8988T (cell line): ENCODE results near the gene SLCO4A1.

Experiments used
- DNase-seq: peaks from one replicate; pipeline ENCODE4 v3.0.0; 2011

SLCO4A1 gene

DNA sequence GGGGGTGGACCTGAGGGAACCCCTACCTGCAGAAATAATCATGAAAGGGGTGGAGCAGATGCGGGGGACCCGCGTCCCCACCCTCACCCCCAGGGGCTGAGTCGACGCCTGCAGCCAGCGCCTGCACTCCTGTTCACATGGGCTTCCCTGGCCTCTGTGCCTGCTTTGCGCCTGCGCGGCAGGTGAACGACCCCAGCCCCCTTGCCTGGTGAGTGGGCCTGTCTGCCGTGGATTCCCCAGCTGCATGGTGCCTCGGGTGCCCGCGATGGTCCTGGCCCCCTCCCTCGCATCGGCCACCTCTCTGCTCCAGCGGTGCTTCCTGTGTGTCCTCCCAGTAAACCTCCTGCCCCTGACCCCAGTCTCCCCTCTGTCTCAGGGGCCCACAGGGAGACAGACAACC, 47.6 kb downstream of the SLCO4A1 start:
- DNase-seq = no peak

DNA sequence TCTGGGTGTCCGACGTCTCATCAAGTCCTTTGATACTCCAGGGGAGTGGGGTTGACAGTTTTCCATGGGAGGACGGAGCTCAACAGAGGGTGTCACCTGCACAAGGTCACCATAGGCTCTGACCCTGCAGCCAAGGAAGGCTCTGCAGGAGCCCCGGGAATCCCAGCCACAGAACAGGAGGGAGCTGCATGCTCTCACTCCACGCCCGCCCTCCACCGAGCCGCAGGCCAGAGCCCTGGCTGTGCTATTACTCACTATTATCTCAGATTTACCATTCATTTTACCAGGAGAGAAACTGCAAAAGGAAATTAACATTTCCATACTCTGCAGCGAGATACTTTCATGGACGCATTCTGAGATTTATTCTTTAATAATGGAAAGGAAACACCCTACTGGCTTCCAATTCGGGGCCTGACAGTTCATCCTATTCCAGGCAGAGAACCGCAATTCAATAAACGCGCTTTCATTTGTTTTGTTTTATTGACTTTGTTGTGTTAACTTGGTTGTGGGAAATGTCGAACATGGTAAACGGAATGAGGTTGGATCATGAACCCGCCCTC, 48.0 kb downstream of the SLCO4A1 start:
- no peak for DNase-seq

DNA sequence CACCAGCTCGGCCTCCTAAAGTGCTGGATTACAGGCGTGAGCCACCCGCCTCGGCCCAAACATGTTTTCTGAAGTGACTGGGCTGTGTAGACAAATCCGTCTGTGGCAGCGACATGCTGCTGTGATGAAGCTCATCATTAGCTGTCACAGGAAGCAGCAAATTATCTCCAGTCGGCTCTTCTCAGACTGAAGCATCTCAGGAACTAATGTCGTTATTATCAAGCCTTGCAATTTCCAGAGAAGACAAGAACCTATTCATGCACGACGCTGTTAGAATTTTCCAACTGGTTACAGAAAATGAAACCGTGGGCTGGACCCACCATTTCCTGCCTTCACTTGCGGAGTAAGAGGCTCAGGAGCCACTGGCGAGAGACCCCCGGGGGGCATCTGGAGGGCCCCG, 49.2 kb downstream of the SLCO4A1 start:
- DNase-seq = no peak

DNA sequence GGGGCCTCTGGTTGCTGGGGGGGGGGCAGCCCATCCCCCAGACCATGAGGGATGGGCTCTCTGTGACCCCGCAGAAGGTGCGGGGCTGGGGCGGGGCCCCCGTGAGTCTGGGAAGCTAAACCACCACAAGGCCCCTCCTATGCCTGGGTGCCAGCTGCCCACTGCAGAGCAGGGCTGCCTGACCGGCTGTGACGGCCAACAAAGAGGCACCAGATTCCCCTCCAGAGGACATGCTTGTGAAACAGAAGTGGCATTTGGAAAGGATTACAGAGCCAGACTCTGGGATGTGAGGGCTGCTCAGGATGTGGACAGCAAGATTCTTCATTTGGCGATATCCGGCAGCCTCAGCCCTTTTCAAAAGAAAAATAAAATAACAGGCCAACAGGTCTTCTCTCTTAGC, 49.9 kb downstream of the SLCO4A1 start:
- no peak for DNase-seq

DNA sequence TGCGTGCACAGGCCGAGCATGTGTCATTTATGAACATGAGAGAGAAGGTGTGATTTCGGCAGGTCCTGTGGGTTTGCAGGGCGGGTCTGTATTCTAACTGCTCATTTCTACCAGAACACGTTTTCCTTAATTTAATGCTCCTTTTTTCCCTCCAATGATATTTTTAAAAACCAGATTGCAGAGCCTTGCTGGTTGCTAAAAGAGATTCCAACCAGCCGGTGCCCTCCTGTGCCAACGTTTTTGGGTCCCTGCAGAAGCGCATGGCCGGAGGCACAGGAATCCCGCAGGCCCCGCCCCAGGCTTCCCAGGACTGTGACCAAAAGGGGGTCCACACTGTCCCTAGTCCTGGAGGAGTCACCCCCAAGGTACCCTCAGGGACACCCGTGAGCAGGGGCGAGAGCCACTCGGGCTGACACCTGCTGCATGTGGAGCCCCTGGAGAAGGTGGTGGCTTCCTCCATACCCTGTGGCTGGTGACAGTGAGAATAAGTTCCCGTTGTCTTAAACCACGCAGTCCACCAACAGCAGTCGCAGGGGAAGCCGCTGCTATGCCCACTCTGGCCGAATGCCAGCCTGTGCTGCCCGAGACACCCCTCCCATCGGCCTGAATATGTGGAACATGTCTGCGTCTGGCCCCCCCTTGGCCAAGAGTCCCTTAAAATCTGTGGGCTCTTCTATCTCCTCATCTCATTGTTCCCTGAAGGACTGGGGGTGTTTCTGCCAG, 50.7 kb downstream of the SLCO4A1 start:
- DNase-seq = no peak

DNA sequence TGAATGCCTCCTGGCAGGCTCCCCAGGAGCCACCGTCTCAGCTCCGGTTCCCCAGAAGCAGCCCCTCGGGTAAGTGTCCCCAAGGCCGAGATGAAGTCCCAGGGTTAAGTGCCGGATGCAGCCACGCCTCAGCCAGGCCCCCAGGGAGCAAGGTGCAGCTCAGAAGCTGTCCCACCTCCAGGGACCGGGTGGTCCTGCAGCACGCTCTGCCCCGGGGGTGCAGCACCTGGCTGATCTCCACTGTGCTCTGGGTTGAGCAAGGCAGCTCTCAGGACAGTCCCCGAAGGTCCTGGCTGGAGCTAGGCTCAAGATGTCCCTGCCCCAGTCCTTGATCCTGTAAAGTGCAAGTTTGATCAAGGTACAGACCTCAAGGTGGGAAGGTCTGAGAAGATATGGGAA, 51.2 kb downstream of the SLCO4A1 start:
- DNase-seq = no peak

DNA sequence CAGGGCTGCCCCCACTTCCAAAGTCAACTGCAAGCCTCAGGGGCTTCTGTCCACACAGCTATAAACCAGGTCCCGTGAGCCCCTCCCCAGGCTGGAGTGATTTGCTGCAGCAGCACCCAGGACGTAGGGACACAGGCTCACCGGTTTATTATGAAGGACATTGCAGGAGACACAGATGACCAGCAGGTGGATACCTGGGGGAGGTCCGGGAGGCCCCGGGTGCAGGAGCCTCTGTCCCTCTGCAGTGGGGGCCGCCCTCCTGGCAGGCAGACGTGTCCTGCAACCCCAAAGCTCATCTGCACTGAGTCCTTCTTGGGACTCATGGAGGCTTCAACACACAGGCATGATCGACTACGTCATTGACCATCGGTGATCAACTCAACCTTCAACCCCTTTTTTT, 51.8 kb downstream of the SLCO4A1 start:
- DNase-seq = no peak

DNA sequence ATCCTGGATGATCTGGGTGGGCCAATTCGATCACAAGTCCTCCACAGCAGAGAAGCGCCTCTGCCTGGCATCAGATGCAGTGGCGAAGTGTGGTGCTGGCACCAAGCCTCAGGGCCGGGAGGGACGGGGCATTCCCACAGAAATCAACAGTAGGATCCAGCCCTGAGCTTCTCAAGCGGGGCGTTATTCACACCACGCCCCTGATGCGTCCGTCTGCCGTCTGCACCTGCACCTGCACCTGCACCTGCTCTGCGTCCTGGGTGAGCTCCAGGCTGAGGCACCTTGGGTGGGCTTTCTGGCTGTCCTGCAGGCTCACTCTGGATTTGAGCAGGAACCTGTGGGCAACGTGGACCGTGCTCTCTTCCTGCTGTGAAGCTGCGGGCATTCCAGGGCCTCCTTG, 52.6 kb downstream of the SLCO4A1 start:
- no peak for DNase-seq

DNA sequence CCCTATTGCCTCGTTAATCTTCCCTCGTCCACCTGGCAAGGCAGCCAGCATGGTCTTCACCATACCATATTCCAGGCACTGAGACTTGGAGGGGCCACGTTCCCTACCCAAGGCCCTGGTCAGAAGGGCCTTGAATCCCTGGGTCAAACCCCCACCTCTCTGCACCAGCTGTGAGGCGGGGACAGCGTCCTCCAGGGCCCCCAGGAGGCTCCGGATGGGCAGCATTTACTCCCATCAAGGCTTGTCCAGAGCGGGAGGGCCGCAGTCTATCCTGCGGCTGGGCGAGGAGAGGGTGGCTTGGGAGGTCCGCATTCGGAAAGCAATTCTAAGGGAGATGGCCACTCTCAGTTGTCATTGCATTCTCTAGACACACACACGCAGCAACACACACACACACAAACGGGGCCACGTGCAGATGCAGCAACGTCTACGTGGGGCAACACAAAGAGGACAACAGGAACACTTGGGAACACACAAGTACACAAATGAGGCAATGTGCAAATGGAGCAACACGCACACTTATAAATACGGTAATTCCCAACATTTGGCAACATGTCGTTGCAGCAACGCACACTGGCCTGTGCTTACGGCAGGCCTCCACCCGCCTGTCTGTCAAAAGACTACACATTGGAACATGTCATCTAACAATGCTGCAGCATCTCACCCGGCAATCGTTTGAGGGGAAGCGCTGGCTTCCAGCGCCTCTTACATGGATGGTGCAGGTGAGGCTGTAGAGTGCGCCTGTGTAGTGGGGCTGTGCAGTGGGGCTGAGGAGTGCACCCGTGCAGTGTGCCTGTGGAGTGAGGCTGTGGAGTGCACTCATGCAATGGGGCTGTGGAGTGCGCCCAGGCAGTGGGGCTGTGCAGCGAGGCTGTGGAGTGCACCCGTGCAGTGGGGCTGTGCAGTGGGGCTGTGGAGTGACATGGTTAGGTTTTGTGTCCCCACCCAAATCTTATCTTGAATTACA, 53.4 kb downstream of the SLCO4A1 start:
- DNase-seq = no peak

DNA sequence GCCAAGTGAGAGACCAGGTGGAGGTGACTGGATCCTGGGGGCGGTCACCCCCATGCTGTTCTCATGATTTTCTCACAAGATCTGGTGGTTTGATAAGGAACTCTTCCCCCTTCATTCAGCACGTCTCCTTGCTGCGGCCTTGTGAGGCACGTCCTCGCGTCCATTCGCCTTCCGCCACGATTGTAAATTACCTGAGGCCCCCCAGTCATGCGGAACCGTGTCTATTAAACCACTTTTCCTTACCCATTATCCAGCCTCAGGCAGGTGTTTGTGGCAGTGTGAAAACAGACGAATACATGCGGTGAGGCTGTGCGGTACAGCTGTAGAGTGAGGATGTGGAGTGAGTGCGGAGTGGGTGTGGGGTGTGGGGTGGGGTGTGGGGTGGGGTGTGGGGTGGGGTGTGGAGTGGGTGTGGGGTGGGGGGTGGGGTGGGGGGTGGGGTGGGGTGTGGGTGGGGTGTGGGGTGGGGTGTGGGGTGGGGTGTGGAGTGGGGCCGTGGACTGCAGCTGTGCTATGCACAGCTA, 54.2 kb downstream of the SLCO4A1 start:
- no peak for DNase-seq

DNA sequence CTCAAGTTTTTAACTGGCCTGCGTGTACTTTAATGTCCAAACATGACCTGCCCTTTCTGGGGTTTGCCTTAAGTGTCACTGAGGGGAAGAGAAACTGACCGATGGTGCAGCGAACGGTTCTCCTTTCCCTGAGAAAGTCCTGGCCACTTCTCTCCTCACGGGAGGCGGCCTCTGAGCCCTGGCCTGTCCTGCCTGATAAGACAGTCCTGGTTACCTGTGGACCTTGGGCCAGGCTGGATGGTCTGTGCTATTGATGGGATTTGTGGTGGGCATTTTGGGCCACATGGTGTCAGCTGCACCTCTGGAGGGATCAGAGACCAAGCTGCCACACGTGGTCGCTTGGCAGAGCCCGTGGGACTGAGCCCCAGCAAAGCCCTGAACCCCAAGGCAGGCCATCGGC, 54.7 kb downstream of the SLCO4A1 start:
- DNase-seq = no peak

DNA sequence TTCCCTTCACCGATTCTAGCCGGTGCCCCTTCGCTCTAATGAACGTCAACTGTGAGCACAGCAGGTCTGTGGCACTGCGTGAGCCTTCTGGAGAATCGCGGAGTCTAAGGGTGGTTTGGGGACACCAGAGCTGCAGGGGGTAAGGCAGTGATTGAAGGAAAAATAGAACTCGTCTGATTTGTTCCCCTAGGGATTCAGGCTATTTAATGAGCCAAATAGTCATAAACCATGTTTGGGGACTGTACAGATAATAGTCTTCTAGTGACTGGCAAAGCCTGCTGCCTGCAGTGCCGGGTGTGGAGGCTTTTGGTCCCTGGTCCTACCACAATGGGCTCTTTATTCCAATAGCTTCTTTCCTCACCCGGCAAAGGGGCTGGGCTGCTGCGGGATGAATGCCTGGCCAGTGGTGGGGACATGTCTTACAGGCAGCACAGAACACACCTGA, 55.2 kb downstream of the SLCO4A1 start:
- DNase-seq = no peak

DNA sequence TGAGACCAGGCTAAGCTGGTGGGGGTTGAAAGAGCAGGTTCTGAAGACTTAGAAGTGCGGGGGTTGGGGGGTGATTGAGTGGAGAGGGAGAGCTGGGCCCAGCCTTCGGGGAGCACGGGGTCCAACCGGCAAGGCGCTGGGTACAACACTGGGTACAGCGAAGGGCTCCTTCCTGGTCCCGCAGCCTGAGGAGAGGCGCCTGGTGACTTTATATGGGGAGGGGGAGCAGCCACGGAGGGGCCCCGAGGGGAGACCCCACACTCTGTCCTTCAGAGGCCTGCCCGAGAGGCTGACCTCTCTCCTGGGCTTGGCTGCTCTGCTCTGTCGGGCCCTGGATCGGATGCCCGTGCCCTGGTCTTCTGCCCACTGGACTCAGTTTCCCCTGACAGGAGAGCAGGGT, 55.9 kb downstream of the SLCO4A1 start:
- DNase-seq = no peak

DNA sequence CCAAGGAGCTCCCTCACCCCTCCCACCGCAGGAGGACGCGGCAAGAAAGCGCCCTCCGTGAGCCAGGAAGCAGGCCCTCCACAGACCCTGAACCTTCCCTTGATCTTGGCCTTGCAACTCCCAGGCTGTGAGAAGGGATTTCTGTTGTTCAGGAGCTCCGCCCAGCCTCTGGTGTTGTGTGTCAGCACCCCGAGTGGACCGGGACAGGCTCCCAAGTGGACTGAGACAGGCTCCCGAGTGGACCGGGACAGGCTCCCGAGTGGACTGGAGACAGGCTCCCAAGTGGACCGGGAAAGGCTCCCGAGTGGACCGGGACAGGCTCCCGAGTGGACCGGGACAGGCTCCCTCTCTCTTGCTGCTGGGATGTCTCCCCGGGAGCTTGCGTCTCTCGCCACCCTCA, 57.0 kb downstream of the SLCO4A1 start:
- DNase-seq = no peak

DNA sequence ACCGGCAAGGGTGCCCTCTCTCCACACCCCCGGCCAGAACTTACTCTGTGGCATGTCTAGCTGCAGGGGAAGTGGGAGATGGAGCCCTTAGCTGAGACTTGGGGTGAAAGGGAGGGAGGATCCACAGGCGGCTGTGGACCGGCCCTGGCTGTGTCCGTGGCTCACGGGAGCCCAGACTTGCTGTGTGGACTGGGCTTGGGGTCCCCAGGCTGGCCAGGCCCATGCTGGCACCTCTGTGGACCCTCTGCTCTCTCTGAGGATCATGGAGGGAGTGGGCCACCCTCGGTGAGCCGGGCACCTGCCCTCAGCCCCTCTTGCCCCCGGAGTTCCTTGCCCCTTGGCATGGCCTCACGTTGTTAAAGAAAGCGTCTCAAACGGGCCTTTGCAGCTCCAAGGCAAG, 57.4 kb downstream of the SLCO4A1 start:
- no peak for DNase-seq

DNA sequence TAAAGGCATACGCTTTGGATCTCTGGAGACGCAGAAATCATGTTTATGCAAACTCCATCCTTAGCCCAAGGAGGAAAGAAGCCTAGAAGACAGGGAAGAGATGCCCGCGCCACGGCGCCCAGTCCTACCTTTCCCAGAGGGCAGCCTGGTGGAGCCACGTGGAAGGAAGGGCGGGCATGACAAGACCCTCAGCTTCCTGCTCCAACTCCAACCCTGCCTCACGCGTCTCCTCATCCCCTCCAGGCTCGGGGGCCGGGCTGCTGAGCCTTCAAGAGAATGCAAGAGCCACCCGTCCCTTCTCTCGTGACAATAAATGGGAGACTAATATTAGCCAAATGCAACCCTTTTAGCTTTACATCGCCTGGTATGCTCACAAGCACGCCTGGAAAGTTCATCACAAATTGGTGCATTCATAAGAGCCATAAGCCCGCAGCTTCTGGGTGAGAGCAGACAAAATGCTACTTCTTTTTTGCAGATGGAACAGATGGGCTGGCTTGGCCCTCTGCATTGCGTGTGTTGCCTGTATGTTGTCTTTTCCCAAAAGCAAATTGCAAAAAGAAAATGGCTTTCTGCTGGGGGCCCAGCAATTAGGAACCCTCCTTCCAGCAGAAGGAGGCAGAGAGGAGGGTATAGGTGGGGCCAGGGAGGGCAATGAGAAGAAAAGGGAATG, 58.1 kb downstream of the SLCO4A1 start:
- no peak for DNase-seq

DNA sequence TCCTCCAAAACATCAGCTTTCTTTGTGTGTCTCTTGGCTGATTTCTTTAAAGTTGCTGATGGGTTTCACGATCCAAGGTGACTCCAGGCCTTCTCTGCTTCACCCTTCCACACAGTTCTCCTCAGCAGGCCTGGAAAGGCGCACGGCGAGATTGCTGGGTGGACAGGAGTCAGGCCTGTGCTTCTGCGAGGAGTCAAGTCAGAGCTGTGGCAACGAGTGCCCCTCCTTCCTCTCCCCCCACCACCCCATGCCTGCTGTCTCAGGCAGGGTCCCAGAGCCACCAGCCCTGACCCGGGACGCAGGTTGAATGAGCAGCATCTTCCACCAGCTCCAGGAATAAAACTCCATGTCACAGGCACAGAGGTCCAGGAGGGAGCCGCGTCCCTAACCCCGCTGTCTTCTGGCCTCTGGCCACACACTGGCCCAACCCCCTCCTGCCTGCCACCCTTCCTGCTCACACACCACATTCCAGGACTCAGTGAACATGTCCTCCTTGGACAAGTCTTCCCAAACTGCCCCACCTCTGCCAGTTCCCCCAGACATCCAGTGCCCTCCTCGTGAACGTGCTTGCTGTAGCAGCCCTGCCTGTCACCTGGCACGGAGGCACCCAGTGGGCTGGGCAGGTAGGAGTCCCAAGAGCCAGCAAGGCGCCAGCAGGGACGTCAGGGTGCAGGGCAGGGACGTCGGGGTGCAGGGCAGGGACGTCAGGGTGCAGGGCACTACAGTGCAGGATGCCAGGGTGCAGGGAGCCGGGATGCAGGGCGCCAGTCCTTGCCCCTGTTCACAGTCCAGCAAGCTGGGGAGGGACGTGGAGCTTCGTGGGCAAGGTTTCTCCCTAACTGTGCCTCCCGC, 59.1 kb downstream of the SLCO4A1 start:
- no peak for DNase-seq

DNA sequence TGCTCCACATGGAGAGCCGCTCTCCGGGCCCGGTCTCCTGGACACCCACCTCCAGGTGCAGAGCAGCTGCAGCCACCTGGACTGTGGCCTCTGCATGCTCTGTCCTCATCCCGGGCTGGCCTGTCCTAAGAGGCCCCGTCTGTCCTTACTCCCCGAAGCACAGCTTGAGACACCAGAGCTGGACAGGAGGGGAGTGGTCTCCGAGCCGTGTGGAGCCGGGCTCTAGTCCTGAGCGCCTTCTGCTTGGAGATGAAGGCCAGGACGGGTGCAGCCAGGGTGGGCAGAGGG, 59.7 kb downstream of the SLCO4A1 start:
- DNase-seq = no peak

DNA sequence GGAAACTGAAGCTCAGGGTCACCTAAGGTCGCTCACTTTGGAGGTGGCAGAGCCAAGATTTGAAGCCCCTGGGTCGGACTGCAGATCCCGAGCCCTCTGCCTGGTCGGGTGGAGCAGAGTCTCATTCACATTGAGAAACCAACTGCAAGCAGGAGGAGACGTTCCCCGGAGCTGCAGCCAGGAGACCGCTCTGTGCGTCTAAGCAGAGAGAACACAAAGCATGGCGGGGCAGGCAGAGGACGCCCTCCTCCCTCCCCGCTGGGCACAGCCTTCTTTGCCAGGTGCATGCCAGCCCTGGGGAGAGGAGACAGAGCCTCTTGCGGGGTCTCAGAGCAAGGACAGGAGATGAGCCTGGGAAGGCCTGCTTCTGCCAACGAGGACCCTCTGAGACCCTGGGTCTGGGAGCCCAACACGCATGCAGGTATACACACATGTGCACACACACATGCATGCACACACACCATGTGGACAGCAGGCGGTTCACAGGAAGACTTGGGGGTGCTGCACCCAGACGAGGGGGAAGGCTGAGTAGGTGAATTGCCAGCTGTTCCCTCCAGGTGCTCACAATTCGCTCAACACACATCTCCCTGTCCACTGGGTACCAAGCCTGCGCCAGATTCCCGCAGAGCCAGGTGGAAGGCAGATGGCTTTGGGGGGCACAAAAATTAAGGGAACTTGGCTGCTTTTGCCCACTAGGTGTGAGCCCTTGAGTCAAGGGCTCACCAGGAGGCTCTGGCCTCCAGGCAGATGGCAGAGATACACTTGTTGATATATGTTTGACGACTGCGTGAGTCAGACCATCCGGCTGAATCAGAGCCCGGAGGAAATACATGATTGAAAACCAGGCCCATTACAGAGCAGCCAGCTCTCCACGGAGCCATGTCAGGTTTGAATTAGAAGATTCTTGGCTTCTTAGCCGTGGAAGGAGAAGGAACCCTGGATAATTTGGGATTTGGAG, 60.9 kb downstream of the SLCO4A1 start:
- peak; percentile 99 for DNase-seq

DNA sequence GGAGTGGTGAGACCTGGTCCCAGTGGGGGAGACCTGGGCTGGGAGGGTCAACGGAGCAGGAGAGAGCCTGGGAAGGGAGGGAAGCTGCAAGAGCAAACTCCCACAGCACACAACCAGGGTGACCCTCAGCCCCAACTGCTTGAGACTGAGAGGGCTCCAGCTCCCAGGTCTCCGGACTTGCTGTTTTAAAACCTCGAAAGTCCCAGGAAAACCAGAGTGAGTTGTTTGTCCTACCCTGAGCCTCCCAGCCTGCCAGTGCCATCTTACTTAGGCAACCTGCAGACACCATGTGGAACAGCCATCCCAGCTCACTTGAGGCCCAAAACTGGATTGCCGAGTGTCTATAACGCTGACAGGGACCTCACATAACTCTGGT, 61.5 kb downstream of the SLCO4A1 start:
- DNase-seq = no peak

DNA sequence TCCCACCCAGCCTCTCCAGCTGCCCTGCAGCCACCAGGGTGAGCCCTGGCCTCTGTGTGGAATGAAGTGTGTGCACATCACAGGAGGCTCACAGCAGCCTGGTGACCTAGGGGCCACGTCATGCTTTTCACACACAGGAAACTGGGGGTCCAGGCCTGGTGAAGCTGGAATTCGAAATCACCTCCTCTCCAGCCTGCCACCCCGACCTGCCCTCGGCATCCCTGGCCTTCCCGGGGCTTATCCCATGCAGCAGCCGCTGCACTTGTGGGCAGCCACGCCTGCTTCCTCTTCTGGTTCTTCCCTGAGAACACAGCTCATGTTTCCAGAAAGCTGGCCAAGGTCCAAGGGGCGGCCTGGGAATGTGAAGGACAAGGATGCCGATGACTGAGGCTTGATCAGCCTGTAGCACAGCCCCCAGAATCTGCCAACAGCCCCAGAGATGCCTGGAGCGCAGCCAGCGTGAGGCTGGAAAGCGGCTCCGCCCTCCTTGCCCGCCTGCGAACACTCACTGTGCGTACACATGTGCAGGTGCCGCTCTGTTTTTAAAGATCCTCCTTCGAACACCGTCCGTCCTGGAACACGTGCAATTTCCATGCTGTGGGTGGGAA, 62.1 kb downstream of the SLCO4A1 start:
- peak; percentile 92 for DNase-seq
